ENCODE measurements around the gene TAF11L9.
"Not testable (repeated sequence)": the region's sequence is repeated elsewhere in the genome, so short reads cannot be mapped to it uniquely, and the experiment has no call there.

TAF11L9 gene

GRCh38 chr5:17594255-17594654 is at the start of gene TAF11L9:
Gene TAF11L9, minus strand, starts transcription at chr5:17594394.
- DNase-seq (ENCODE audit: extremely low read depth, low read depth) = not testable (repeated sequence)

DNA sequence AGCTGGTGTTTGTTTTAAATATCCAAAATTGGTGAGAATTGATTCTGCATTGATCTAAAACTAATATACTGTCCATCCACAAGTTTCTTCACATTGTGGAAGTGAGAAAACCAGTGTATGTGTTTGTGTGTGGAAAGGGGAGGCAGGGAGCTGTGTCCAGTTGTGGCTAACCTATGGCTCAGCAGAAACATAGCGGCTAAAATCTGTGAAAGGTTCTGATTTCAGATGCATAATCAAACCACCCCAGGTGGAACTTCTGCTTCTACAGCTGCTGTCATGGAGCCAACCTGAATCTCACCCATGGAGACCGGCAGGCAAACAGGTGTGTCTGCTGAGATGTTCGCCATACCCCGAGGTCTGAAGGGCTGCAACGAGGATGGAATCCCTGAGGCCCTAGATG is 40.0 kb upstream of the TAF11L9 start, which contains the start of gene TAF11L14:
Gene TAF11L14 (plus strand): TSS at position 301 of the 400 bp plus-strand sequence.
- no peak for DNase-seq (ENCODE audit: extremely low read depth, low read depth)
- TF ChIP-seq, protein P1, sequence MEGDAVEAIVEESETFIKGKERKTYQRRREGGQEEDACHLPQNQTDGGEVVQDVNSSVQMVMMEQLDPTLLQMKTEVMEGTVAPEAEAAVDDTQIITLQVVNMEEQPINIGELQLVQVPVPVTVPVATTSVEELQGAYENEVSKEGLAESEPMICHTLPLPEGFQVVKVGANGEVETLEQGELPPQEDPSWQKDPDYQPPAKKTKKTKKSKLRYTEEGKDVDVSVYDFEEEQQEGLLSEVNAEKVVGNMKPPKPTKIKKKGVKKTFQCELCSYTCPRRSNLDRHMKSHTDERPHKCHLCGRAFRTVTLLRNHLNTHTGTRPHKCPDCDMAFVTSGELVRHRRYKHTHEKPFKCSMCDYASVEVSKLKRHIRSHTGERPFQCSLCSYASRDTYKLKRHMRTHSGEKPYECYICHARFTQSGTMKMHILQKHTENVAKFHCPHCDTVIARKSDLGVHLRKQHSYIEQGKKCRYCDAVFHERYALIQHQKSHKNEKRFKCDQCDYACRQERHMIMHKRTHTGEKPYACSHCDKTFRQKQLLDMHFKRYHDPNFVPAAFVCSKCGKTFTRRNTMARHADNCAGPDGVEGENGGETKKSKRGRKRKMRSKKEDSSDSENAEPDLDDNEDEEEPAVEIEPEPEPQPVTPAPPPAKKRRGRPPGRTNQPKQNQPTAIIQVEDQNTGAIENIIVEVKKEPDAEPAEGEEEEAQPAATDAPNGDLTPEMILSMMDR (IDR thresholded peaks at IDR 0.05; ENCODE audit: low read depth, low read length) = no peak

DNA sequence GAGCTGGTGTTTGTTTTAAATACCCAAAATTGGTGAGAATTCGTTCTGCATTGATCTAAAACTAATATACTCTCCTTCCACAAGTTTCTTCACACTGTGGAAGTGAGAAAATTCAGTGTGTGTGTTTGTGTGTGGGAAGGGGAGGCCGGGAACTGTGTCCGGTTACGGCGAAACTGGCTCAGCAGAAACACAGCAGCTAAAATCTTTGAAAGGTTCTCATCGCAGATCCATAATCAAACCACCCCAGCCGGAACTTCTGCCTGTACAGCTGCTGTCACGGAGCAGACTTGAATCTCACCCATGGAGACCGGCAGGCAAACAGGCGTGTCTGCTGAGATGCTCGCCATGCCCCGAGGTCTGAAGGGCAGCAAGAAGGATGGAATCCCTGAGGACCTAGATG is 37.6 kb upstream of the TAF11L9 start, which contains the start of gene TAF11L13:
Gene TAF11L13 (plus strand): TSS at position 301 of the 400 bp plus-strand sequence.
- DNase-seq (ENCODE audit: extremely low read depth, low read depth) = not testable (repeated sequence)

- DNase-seq (ENCODE audit: extremely low read depth, low read depth) = no peak
- TF ChIP-seq, protein P1 (IDR thresholded peaks at IDR 0.05; ENCODE audit: low read depth, low read length) = no peak
Measured at GRCh38 chr5:17625686-17626085, 31.5 kb upstream of the TAF11L9 start.

DNA sequence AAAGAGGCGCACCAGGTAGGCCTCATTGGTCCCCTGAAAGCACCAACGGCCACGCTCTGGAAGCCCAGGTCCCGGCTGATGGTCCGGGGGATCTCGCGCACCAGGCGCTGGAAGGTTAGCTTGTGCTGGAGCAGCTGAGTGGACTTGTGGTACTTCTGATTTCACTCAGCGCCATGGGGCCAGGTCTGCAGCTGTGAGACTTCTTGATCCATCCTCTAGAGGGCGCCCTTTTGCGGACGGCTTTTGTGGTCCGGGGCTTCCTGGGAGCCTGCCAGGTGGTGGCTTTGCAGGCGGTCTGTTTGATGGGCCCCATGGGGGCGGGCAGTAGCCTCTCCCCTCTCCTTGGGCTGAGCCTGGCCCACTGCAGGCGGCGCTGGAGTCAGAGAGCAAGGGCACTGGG is 26.4 kb upstream of the TAF11L9 start:
- DNase-seq (ENCODE audit: extremely low read depth, low read depth) = no peak

DNA sequence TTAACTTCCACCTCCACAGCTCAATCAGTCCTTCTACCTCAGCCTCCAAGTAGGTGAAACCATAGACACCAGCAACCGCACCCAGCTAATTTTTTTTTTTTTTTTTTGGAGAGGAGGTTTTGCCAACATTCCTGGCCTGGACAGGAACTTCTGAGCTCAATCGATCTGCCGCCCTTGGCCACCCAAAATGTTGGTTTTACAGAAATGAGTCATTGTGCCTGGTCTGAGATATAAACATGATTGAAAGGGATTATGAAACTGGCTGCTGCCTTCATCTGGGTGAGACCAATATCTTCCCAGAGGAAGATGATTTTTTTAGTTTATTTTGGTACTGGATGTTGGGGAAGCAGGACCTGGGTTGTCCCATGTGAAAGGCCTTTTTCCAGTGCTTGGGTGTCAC is 25.2 kb upstream of the TAF11L9 start:
- DNase-seq (ENCODE audit: extremely low read depth, low read depth) = no peak
- TF ChIP-seq, protein P1 (IDR thresholded peaks at IDR 0.05; ENCODE audit: low read depth, low read length) = no peak

More for the DNA sequence above, 26.4 kb upstream of the TAF11L9 start:
- TF ChIP-seq, protein P1 (IDR thresholded peaks at IDR 0.05; ENCODE audit: low read depth, low read length) = no peak

DNA sequence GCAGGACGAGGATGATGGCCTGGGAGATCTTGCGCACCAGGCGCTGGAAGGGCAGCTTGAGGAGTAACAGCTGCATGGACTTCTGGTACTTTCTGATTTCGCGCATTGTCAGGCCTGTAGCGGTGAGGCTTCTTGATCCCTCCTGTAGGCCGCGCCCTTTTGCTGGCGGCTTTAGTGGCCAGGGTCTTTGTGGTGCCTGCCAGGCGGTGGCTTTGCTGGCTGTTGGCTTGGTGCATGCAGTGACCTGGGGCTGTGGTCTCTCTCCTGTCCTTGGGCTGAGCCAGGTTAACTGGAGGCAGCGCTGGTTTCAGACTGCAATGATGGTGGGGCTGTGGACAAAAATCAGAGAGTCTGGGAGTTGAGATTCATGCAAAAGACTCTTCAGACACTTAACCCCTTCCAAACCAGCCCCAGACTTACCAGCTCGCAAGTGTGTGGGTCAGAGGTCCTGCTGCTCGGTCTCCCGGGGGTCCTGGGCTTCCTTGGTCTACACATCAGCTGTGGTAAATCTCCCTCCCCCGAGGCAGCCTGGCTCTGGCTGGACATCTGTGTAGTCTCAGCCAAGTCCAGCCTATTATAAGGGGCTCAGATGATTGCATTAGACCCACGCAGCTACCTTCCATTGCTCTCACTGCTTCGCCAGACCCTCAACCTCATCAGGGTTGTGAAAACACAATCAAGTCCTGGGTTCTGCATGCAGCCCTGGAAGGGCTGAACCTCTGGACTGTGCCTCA is 20.8 kb upstream of the TAF11L9 start:
- TF ChIP-seq, protein P1 (IDR thresholded peaks at IDR 0.05; ENCODE audit: low read depth, low read length) = no peak
- no peak for DNase-seq (ENCODE audit: extremely low read depth, low read depth)

DNA sequence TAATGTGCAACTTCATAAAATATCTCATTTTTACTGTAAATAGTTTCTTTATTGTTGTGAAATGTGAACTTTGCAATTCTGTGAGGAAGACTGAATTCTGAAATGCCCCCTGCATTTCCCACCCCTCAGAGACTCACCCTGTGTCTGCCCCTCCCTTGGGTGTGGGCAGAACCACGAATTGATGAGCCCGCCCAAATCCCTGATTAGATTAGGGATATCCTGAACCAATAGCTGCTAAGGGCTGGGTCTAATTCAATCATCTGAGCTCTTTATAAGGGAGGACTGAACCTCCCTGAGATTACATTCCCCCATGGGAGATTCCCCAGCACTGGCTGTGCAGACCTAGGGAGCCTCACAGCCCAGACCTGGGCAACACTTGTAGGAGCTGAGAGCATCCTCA is 15.9 kb upstream of the TAF11L9 start, which contains the start of gene TAF11L12:
Gene TAF11L12 (plus strand): TSS at position 301 of the 400 bp plus-strand sequence.
- not testable (repeated sequence) for DNase-seq (ENCODE audit: extremely low read depth, low read depth)

DNA sequence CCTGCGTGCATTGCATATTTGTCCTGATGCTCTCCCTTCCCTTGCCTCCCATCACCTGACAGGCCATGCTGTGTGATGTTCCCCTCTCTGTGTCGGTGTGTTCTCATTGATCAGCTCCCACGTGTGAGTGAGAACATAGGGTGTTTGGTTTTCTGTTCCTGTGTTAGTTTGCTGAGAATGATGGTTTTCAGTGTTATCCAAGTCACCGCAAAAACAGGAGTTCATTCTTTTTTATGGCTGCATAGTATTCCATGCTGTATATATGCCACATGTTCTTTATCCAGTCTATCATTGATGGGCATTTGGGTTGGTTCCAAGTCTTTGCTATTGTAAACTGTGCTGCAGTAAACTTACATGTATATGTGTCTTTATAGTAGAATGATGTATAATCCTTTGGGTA is 13.3 kb upstream of the TAF11L9 start:
- not testable (repeated sequence) for DNase-seq (ENCODE audit: extremely low read depth, low read depth)

Measured in AG09319 (cell line).